ENCODE measurements around the gene AGBL1.

AGBL1 gene

DNA sequence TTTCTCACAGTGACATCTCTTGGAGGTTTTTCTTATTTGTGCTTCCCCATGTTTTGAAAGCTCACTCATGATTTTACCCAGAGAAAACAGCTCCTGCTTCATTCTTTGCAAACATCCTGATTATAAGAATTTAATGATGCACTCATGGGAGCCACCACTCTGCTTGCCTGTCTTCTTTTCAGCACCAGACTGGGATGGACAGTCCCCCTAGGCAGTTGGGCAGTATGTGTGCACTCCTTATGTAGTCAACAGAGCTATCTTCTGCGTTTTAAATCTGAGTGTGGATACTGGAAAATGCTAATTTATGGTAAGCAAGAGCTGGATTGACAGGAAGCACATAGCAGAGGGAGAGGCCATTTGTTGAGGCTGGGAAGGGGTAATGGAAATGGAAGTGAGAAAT lies 276.1 kb downstream of the AGBL1 start:
- DNase-seq (ENCODE audit: low read depth, low spot score) = no peak
- ChIA-PET POLR2A (no interaction called here), CTCF (no interaction called here)
- no peak overlapping the region for H3K4me3 ChIP-seq (ENCODE audit: low read depth, low read length)
- TF ChIP-seq, protein P1, sequence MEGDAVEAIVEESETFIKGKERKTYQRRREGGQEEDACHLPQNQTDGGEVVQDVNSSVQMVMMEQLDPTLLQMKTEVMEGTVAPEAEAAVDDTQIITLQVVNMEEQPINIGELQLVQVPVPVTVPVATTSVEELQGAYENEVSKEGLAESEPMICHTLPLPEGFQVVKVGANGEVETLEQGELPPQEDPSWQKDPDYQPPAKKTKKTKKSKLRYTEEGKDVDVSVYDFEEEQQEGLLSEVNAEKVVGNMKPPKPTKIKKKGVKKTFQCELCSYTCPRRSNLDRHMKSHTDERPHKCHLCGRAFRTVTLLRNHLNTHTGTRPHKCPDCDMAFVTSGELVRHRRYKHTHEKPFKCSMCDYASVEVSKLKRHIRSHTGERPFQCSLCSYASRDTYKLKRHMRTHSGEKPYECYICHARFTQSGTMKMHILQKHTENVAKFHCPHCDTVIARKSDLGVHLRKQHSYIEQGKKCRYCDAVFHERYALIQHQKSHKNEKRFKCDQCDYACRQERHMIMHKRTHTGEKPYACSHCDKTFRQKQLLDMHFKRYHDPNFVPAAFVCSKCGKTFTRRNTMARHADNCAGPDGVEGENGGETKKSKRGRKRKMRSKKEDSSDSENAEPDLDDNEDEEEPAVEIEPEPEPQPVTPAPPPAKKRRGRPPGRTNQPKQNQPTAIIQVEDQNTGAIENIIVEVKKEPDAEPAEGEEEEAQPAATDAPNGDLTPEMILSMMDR (IDR thresholded peaks at IDR 0.05; ENCODE audit: insufficient read depth, low read length, missing control alignments) = no peak

DNA sequence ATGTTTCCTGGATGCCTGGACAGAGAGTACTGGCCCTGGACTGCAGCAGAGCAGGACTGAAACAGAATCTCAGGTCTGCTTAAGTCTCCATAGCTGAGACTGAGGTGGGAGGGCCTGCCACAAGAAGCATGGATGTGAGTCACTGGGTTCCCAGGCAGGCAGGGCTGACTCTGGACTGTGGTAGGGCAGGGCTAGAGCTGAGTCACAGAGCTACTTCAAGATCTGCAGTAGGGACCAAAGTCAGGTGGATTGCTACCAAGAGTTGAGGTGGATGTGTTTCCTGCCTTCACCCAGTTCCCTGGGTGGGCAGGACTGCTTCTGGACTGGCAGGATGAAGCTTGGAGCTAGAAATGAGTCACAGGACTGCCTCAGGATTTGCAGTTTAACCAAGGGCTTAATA lies 282.9 kb downstream of the AGBL1 start:
- POLR2A ChIA-PET = no interaction called here
- CTCF ChIA-PET = no interaction called here
- H3K4me3 ChIP-seq (ENCODE audit: low read depth, low read length) = no peak overlapping the region
- TF ChIP-seq, protein P1 (IDR thresholded peaks at IDR 0.05; ENCODE audit: insufficient read depth, low read length, missing control alignments) = no peak
- DNase-seq (ENCODE audit: low read depth, low spot score) = no peak

DNA sequence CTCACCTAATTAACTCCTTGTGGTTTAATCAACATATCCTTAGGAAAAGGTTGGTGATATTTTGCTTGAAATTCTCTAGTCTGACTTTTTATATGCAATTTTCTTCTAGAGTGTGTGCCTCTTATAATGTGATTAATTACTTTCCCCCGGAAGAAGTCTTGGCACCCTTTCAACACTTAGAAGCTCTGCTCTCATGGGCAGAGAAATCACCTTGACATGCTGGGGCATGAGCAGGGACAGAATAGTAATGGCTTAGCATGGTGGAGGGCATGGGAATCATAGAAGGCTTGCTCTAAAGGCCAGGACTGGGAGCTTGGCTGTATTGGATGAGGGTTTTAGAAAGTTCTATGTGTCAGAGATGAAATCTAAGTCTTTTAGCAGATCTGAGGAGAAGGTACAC lies 293.5 kb downstream of the AGBL1 start:
- TF ChIP-seq, protein P1 (IDR thresholded peaks at IDR 0.05; ENCODE audit: insufficient read depth, low read length, missing control alignments) = no peak
- ChIA-PET CTCF (no interaction called here), POLR2A (no interaction called here)
- H3K4me3 ChIP-seq (ENCODE audit: low read depth, low read length) = no peak overlapping the region
- no peak for DNase-seq (ENCODE audit: low read depth, low spot score)

- ChIA-PET CTCF (no interaction called here), POLR2A (no interaction called here)
- H3K4me3 ChIP-seq (ENCODE audit: low read depth, low read length) = no peak overlapping the region
- TF ChIP-seq, protein P1 (IDR thresholded peaks at IDR 0.05; ENCODE audit: insufficient read depth, low read length, missing control alignments) = no peak
- no peak for DNase-seq (ENCODE audit: low read depth, low spot score)
Measured at GRCh38 chr15:86375733-86376280, 296.1 kb downstream of the AGBL1 start.

- no peak for DNase-seq (ENCODE audit: low read depth, low spot score)
- CTCF ChIA-PET = no interaction called here
- H3K4me3 ChIP-seq (ENCODE audit: low read depth, low read length) = no peak overlapping the region
- POLR2A ChIA-PET = no interaction called here
- TF ChIP-seq, protein P1 (IDR thresholded peaks at IDR 0.05; ENCODE audit: insufficient read depth, low read length, missing control alignments) = no peak
Measured at GRCh38 chr15:86377914-86378313, 298.2 kb downstream of the AGBL1 start.

- no peak overlapping the region for H3K4me3 ChIP-seq (ENCODE audit: low read depth, low read length)
- ChIA-PET CTCF (no interaction called here), POLR2A (no interaction called here)
- DNase-seq (ENCODE audit: low read depth, low spot score) = no peak
- TF ChIP-seq, protein P1 (IDR thresholded peaks at IDR 0.05; ENCODE audit: insufficient read depth, low read length, missing control alignments) = no peak
Measured at GRCh38 chr15:86382341-86382740, 302.7 kb downstream of the AGBL1 start.
